H54 (cell line): ENCODE measurements around the gene METTL21C.

Experiments used
- DNase-seq: peaks from one replicate; pipeline ENCODE4 v3.0.0; 2011; ENCODE audit warnings: low spot score, mixed read lengths; ENCODE audit not compliant: insufficient read length
- FAIRE-seq: peaks from 3 replicates; lab custom pipeline; 2011; peaks lifted over from hg19 to GRCh38; lab: Jason Lieb, UNC
- POLR2A ChIP-seq: IDR thresholded peaks from 2 replicates; pipeline ENCODE4 v1.6.1; 2011; ENCODE audit warnings: low read depth, mild to moderate bottlenecking, low read length

The METTL21C gene

GRCh38 chr13:102694937-102695336 lies at the start of gene METTL21C:
Gene METTL21C, minus strand, starts transcription at chr13:102695044. Its CDS starts 546 bp downstream, at chr13:102694498.
- FAIRE-seq (no peak), DNase-seq (no peak)
- no peak for TF ChIP-seq POLR2A

GRCh38 chr13:102742506-102742905 lies 47.7 kb upstream of the METTL21C start:
- FAIRE-seq (no peak), DNase-seq (no peak)

GRCh38 chr13:102742101-102742500 lies 47.3 kb upstream of the METTL21C start:
- no peak for FAIRE-seq
- TF ChIP-seq POLR2A, result no peak
- DNase-seq, result no peak

More at GRCh38 chr13:102742506-102742905, 47.7 kb upstream of the METTL21C start:
- no peak for TF ChIP-seq POLR2A

GRCh38 chr13:102729560-102730270 lies 34.9 kb upstream of the METTL21C start:
- no peak for DNase-seq
- TF ChIP-seq POLR2A, result no peak
- peak; percentile 99 for FAIRE-seq

- peak; percentile 91 for FAIRE-seq
- no peak for DNase-seq
- TF ChIP-seq POLR2A, result no peak
Observed at GRCh38 chr13:102726430-102726829, 31.6 kb upstream of the METTL21C start.

- FAIRE-seq, result peak; percentile 99
- TF ChIP-seq POLR2A, result no peak
- no peak for DNase-seq
Observed at GRCh38 chr13:102724923-102725322, 30.1 kb upstream of the METTL21C start.

GRCh38 chr13:102721800-102722231 lies 27.0 kb upstream of the METTL21C start:
- DNase-seq, result no peak
- FAIRE-seq, result peak; percentile 78
- TF ChIP-seq POLR2A, result no peak

- TF ChIP-seq POLR2A, result no peak
- DNase-seq (no peak), FAIRE-seq (no peak)
Observed at GRCh38 chr13:102718746-102719145, 23.9 kb upstream of the METTL21C start.

GRCh38 chr13:102715447-102715846 lies 20.6 kb upstream of the METTL21C start:
- peak; percentile 67 for FAIRE-seq
- TF ChIP-seq POLR2A, result no peak
- DNase-seq, result no peak

GRCh38 chr13:102710261-102710679 lies 15.4 kb upstream of the METTL21C start:
- no peak for FAIRE-seq
- DNase-seq, result no peak
- no peak for TF ChIP-seq POLR2A

- FAIRE-seq (no peak), DNase-seq (no peak)
- TF ChIP-seq POLR2A, result no peak
Observed at GRCh38 chr13:102709536-102709935, 14.7 kb upstream of the METTL21C start.

GRCh38 chr13:102708991-102709390 lies 14.1 kb upstream of the METTL21C start:
- TF ChIP-seq POLR2A, result no peak
- no peak for FAIRE-seq
- DNase-seq, result no peak

- no peak for FAIRE-seq
- DNase-seq, result no peak
- TF ChIP-seq POLR2A, result no peak
Observed at GRCh38 chr13:102708211-102708610, 13.4 kb upstream of the METTL21C start.

GRCh38 chr13:102707467-102707866 lies 12.6 kb upstream of the METTL21C start:
- peak; percentile 97 for FAIRE-seq
- DNase-seq, result peak; percentile 43
- no peak for TF ChIP-seq POLR2A
